ENCODE results near the gene ABCA7.

ABCA7 gene

DNA sequence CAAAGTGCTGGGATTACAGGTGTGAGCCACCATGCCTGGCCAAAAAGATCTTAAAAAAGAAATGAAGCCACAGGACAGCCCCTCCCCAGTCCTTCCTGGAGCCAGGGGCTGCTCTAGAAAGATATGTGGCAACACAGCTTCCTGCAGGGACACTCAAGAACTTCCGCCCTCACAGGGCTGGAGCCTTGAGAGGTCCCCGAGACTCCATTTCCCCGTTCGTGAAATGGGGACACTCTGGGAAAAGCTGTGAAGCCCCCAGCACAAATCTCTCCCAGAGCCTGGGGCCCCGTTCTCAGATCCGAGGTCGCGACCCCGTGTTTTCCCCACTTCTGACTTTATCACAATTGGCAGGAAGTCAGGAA, 61.4 kb downstream of the ABCA7 start:
- TF ChIP-seq, protein P1, sequence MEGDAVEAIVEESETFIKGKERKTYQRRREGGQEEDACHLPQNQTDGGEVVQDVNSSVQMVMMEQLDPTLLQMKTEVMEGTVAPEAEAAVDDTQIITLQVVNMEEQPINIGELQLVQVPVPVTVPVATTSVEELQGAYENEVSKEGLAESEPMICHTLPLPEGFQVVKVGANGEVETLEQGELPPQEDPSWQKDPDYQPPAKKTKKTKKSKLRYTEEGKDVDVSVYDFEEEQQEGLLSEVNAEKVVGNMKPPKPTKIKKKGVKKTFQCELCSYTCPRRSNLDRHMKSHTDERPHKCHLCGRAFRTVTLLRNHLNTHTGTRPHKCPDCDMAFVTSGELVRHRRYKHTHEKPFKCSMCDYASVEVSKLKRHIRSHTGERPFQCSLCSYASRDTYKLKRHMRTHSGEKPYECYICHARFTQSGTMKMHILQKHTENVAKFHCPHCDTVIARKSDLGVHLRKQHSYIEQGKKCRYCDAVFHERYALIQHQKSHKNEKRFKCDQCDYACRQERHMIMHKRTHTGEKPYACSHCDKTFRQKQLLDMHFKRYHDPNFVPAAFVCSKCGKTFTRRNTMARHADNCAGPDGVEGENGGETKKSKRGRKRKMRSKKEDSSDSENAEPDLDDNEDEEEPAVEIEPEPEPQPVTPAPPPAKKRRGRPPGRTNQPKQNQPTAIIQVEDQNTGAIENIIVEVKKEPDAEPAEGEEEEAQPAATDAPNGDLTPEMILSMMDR (IDR thresholded peaks at IDR 0.05; ENCODE audit: low read depth, low read length, missing control alignments), result no peak
- H3K4me3 ChIP-seq (replicated peaks; ENCODE audit: low read depth, low read length), result no peak overlapping the region
- DNase-seq (ENCODE audit: extremely low read depth, low read depth), result no peak

DNA sequence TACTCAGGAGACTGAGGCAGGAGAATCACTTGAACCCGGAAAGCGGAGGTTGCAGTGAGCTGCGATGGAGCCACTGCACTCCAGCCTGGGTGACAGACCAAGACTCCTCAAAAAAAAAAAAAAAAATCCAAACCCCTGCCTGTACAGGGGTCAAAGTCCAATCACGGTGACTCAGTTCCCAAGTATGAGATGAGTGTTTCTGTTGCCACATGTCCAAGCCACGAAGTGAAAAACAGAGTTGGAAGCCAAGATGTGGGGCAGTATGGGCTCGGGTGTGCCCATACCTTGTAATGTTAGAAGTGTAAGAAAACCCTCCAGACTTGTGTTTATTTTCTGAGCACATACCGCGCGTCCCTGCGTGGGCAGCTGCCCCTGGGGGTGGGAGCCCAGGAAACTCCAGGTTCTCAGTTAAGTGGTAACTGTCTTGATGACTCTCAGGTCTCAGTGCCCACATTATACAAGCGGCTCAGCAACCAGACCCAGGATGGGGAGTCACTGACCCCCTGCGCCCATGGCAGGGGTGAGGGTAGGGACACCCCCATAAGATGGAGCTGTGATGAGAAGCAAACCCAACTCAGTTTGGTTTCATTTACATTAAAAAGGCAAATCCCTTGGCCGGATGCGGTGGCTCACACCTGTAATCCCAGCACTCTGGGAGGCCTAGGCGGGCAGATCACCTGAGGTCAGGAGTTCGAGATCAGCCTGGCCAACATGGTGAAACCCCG, 62.7 kb downstream of the ABCA7 start:
- TF ChIP-seq, protein P1 (IDR thresholded peaks at IDR 0.05; ENCODE audit: low read depth, low read length, missing control alignments), result no peak
- no peak overlapping the region for H3K4me3 ChIP-seq (replicated peaks; ENCODE audit: low read depth, low read length)
- DNase-seq (ENCODE audit: extremely low read depth, low read depth), result peak; percentile 99

DNA sequence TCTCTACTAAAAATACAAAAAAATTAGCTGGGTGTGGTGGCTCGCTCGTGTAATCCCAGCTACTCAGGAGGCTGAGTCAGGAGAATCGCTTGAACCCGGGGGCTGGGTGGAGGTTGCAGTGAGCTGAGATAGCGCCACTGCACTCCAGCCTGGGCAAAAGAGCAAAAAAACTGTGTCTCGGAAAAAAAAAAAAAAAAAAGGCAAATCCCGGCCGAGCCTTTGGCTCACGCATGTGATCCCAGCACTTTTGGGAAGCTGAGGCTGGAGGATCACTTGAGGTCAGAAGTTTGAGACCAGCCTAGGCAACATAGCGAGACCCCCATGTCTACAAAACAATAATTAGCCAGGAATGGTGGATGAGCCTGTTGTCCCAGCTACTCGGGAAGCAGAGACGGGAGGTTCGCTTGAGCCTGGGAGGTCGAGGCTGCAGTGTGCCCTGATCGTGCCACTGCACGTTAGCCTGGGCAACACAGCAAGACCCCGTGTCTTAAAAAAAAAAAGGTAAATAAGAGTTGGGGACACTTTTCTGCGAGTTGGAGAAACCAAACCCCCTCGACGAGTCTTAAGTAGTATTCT, 63.3 kb downstream of the ABCA7 start:
- TF ChIP-seq, protein P1 (IDR thresholded peaks at IDR 0.05; ENCODE audit: low read depth, low read length, missing control alignments), result no peak
- DNase-seq (ENCODE audit: extremely low read depth, low read depth), result no peak
- peak overlapping the region; percentile 18 for H3K4me3 ChIP-seq (replicated peaks; ENCODE audit: low read depth, low read length)

DNA sequence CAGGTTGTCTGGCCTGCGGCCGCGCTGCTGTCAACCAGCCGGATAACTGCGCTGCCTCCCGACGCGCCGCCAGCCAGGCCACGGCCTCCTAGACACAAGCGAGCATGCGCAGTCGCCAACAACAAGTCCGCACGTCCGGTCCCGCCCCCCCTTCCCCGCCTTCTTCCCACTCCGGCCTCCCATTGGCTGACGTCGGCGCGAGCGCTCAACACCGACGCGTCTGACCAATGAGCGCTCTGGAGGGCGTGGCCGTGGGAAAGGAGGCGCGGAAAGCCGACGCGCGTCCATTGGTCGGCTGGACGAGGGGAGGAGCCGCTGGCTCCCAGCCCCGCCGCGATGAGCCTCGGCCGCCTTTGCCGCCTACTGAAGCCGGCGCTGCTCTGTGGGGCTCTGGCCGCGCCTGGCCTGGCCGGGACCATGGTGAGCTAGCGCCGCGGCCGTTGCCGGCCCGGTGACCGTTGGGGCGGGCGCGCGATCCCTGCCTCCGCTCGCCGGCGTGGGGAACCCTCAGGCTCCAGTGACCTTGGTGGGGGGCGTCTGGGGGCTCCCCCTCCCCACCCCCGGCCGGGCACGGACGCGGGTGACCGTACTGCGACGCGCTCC, 63.9 kb downstream of the ABCA7 start, which contains the start of gene GPX4:
Gene GPX4 (plus strand): TSS at position 287 of the 603 bp plus-strand sequence. CDS start 50 bp downstream, at position 337.
- TF ChIP-seq, protein P1 (IDR thresholded peaks at IDR 0.05; ENCODE audit: low read depth, low read length, missing control alignments), result no peak
- H3K4me3 ChIP-seq (replicated peaks; ENCODE audit: low read depth, low read length), result peak within 1 kb of the TSS; percentile 63
- DNase-seq (ENCODE audit: extremely low read depth, low read depth), result peak; percentile 95

DNA sequence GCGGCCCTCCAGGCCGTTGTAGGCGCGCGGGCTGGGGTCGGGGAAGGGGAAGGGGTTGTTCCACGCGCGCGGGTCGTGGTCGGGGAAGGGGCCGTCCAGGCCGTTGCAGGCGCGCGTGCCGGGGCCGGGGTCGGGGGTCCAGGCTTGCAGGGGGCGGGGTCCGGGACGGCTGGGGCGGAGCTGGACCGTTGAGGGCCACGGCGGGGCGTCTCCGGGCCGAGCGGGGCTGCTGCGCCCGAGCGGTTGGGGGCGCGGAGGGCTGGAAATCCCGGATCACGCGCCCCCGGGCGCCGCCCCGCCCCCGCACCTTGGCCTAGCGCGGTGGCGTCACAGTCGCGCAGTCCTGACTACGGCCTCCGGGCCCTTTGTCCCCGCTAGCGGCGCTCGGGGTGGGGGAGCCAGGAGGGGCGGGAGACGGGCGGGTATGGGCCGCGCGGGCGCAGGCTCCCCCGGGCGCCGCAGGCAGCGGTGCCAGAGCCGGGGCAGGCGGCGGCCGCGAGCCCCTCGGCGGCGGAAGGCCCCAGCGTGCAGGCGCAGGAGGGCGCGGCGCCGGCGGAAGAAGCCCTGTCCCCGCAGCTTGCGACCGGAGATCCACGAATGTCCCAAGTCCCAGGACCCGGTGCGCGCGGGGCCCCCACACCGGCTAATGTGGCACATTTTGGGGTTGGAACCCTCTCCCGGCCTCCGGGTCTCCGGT, 64.6 kb downstream of the ABCA7 start:
- TF ChIP-seq, protein P1 (IDR thresholded peaks at IDR 0.05; ENCODE audit: low read depth, low read length, missing control alignments), result no peak
- DNase-seq (ENCODE audit: extremely low read depth, low read depth), result no peak
- H3K4me3 ChIP-seq (replicated peaks; ENCODE audit: low read depth, low read length), result peak overlapping the region; percentile 63

DNA sequence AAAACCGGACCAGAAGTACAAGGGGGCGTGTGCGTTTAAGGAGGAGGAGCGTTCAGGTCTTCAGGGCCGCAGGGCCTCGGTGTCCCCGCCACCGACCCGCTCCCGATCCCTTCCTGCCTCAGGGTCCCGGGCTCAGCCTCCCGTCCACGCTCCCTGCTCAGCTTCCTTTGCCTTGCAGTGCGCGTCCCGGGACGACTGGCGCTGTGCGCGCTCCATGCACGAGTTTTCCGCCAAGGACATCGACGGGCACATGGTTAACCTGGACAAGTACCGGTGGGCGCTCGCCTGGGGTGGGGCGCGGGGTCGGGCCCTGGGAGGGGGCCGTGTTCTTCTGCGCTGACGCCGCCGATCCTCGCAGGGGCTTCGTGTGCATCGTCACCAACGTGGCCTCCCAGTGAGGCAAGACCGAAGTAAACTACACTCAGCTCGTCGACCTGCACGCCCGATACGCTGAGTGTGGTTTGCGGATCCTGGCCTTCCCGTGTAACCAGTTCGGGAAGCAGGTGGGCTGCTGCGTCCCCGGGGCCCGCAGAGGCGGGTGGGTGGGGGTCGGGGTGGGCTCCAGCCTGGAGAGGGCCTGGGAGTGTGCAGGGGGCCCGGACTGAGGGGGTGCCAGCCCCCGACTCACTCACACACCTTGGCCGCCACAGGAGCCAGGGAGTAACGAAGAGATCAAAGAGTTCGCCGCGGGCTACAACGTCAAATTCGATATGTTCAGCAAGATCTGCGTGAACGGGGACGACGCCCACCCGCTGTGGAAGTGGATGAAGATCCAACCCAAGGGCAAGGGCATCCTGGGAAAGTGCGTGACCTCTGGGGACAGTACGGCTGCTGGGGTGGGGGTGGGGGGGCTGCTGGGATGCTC, 65.3 kb downstream of the ABCA7 start:
- TF ChIP-seq, protein P1 (IDR thresholded peaks at IDR 0.05; ENCODE audit: low read depth, low read length, missing control alignments), result no peak
- no peak for DNase-seq (ENCODE audit: extremely low read depth, low read depth)
- peak overlapping the region; percentile 63 for H3K4me3 ChIP-seq (replicated peaks; ENCODE audit: low read depth, low read length)

All from HFF-Myc (cell line).